Measurements from ENCODE around the gene PAPPA. TPM values are rescaled to one million over a fixed set of nuclear protein-coding genes. Genes with fewer than 3 reads are reported as not detected.

The PAPPA gene
- total and polyA plus RNA-seq, 12 donors, result 0.22 to 23.9 (median 5.7) TPM

GRCh38 chr9:116142706-116143492 lies 10.7 kb upstream of the PAPPA start:
- no peak overlapping the region for H3K4me3 ChIP-seq
- no peak overlapping the region for H3K27ac ChIP-seq
- DNase-seq, result no peak
- intact Hi-C loops (cut with DNase I), result no loop called here
- H3K4me1 ChIP-seq (replicated peaks in 1 of 2), result no peaks in the 10 kb centered on the region
- 76 to 85% (median 79%) methylated on average over 5 of the region's 5 CpGs for whole genome bisulfite sequencing, 4 donors
- H3K27me3 ChIP-seq, result no peaks in the 10 kb centered on the region
- TF ChIP-seq POLR2A (IDR thresholded peaks at IDR 0.05) (no peak), CTCF (IDR thresholded peaks at IDR 0.05) (no peak)
- no peaks in the 10 kb centered on the region for H3K36me3 ChIP-seq (replicated peaks in 1 of 2)
- H3K9me3 ChIP-seq (replicated peaks in 1 of 3), result no peaks in the 10 kb centered on the region

GRCh38 chr9:116144038-116144437 lies 9.6 kb upstream of the PAPPA start:
- H3K27ac ChIP-seq, result no peak overlapping the region
- no peak for DNase-seq
- no peak overlapping the region for H3K4me3 ChIP-seq
- H3K9me3 ChIP-seq (replicated peaks in 1 of 3), result no peaks in the 10 kb centered on the region
- intact Hi-C loops (cut with DNase I), result no loop called here
- no peak for TF ChIP-seq POLR2A (IDR thresholded peaks at IDR 0.05)
- no peak for TF ChIP-seq CTCF (IDR thresholded peaks at IDR 0.05)
- no peaks in the 10 kb centered on the region for H3K4me1 ChIP-seq (replicated peaks in 1 of 2)
- H3K27me3 ChIP-seq, result no peaks in the 10 kb centered on the region
- H3K36me3 ChIP-seq (replicated peaks in 1 of 2), result no peaks in the 10 kb centered on the region
- WGBS, 4 donors, result 63 to 74% (median 65%) methylated on average over 5 of the region's 5 CpGs

GRCh38 chr9:116144555-116144954 lies 9.0 kb upstream of the PAPPA start:
- Histone ChIP-seq H3K27me3 (no peaks in the 10 kb centered on the region), H3K9me3 (replicated peaks in 1 of 3) (no peaks in the 10 kb centered on the region), H3K4me3 (no peak overlapping the region), H3K27ac (no peak overlapping the region), H3K4me1 (replicated peaks in 1 of 2) (no peaks in the 10 kb centered on the region), H3K36me3 (replicated peaks in 1 of 2) (no peaks in the 10 kb centered on the region)
- TF ChIP-seq POLR2A (IDR thresholded peaks at IDR 0.05), result no peak
- TF ChIP-seq CTCF (IDR thresholded peaks at IDR 0.05), result no peak
- WGBS, 4 donors, result 70 to 87% (median 77%) methylated on average over 2 of the region's 2 CpGs
- intact Hi-C loops (cut with DNase I), result no loop called here
- DNase-seq, result no peak

DNA sequence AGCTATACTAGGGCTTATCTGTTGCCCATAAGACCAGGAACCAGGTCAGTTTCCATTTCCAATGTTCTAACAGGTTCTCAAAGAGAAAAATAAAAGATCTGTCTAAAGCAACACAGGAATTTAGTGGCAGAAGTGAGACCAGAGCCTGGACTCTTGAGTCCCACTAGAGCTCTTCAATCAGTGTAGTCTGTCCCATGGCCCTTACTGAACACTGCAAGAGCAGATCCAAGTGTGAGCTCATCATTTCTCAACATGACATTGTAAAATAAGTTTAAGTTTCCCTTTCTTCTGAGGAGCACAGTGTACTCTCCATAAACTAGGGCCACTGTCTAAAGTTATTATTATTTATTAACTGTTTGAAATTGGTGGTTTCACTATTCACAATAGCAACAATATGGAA lies 8.6 kb upstream of the PAPPA start:
- Histone ChIP-seq H3K36me3 (replicated peaks in 1 of 2) (no peaks in the 10 kb centered on the region), H3K9me3 (replicated peaks in 1 of 3) (no peaks in the 10 kb centered on the region), H3K27ac (no peak overlapping the region), H3K27me3 (no peaks in the 10 kb centered on the region), H3K4me3 (no peak overlapping the region), H3K4me1 (replicated peaks in 1 of 2) (no peaks in the 10 kb centered on the region)
- intact Hi-C loops (cut with DNase I), result no loop called here
- no peak for DNase-seq
- TF ChIP-seq POLR2A (IDR thresholded peaks at IDR 0.05) (no peak), CTCF (IDR thresholded peaks at IDR 0.05) (no peak)

All from adrenal gland (tissue), 12 donors.